NB4 (cell line): ENCODE measurements around the gene NFIB.

ENCODE experiments used
- MYC ChIP-seq: IDR thresholded peaks from 2 replicates; pipeline ENCODE4 v1.6.1; 2011; ENCODE audit warnings: low read depth, low read length
- POLR2A ChIP-seq: IDR thresholded peaks from 2 replicates; pipeline ENCODE4 v1.6.1; 2011; ENCODE audit warnings: mild to moderate bottlenecking; ENCODE audit not compliant: insufficient read length; ENCODE audit errors: extremely low read depth
- TF ChIP-seq, protein P1 (sequence below): IDR thresholded peaks from one replicate; pipeline ENCODE4 v1.5.1; 2012; ENCODE audit warnings: low read depth, low read length

DNA sequence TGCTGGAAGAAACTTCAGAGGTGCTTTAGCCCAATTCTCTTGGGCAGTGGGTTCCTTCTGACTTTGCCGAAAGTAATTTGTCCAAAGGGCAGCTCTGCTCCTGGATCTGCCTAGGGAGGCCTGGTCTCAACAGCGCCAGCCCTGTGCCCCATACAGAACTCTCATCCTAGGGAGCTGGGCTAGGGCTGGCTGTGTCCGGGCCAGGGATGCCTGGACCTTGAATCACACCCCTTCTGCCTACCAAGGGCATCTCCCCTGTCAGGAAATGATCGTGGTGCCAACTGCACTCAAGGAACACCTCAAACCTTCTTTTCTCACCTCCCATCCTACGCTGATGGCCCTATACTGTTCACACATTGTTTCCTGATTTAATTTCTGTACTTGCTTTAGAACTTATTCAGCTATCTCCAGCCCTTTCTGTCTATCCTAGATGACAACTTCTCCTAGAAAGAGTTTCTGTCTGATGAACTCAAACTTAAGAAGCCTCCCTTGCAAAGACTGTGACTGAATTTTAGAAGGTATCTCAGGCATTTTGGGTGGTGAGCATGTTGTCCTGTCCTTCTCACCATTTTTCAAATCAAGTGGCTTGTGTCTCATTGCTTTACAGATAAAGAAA, 37.4 kb upstream of the NFIB start:
- TF ChIP-seq, protein P1, sequence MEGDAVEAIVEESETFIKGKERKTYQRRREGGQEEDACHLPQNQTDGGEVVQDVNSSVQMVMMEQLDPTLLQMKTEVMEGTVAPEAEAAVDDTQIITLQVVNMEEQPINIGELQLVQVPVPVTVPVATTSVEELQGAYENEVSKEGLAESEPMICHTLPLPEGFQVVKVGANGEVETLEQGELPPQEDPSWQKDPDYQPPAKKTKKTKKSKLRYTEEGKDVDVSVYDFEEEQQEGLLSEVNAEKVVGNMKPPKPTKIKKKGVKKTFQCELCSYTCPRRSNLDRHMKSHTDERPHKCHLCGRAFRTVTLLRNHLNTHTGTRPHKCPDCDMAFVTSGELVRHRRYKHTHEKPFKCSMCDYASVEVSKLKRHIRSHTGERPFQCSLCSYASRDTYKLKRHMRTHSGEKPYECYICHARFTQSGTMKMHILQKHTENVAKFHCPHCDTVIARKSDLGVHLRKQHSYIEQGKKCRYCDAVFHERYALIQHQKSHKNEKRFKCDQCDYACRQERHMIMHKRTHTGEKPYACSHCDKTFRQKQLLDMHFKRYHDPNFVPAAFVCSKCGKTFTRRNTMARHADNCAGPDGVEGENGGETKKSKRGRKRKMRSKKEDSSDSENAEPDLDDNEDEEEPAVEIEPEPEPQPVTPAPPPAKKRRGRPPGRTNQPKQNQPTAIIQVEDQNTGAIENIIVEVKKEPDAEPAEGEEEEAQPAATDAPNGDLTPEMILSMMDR = no peak
- TF ChIP-seq MYC = no peak
- TF ChIP-seq POLR2A = no peak
